C4-2B (cell line): ENCODE measurements around the gene HEATR5B.

ENCODE experiments used
- CTCF ChIP-seq: fragments of 450-650 bp; conservative IDR thresholded peaks from 2 replicates; pipeline ENCODE4 v1.5.1; 2017; ENCODE audit warnings: mild to moderate bottlenecking
- ZFX ChIP-seq: fragments of 450-650 bp; IDR thresholded peaks from 2 replicates; pipeline ENCODE4 v1.6.1; 2017

- TF ChIP-seq CTCF (no peak), ZFX (no peak)
Observed at GRCh38 chr2:36965751-36966369, 118.3 kb downstream of the HEATR5B start.
